Small intestine (tissue), 7 donors: Measurements from ENCODE around the gene PCDHB10. TPM values are rescaled to one million over a fixed set of nuclear protein-coding genes. Genes with fewer than 3 reads are reported as not detected.
"Not testable (repeated sequence)": the region's sequence is repeated elsewhere in the genome, so short reads cannot be mapped to it uniquely, and the experiment has no call there.

ENCODE experiments used
- DNase-seq, 2 donors: peaks; one replicate each; pipeline versions ENCODE4 v3.0.0 to v3.0.0-alpha.2; 2013
- FAIRE-seq: peaks from 2 replicates; lab custom pipeline; 2012; peaks lifted over from hg19 to GRCh38; lab: Jason Lieb, UNC
- H3K27ac ChIP-seq, 3 donors: one replicate each; pipeline ENCODE4 v1.5.1; 2013; ENCODE audit warnings: low read length in 2 of 3, mild to moderate bottlenecking in 2 of 3, control low read depth in 1 of 3, inconsistent platforms in 1 of 3, low read depth in 1 of 3, moderate library complexity in 1 of 3
- H3K27me3 ChIP-seq, 3 donors: one replicate each; pipeline ENCODE4 v1.6.1; 2013; ENCODE audit warnings: low read length in 3 of 3, inconsistent platforms in 1 of 3; ENCODE audit not compliant: control insufficient read depth in 3 of 3, insufficient read depth in 3 of 3
- H3K36me3 ChIP-seq, 3 donors: one replicate each; pipeline ENCODE4 v1.6.1; 2013; ENCODE audit warnings: low read length in 3 of 3, inconsistent platforms in 1 of 3, low read depth in 1 of 3, mild to moderate bottlenecking in 1 of 3, moderate library complexity in 1 of 3; ENCODE audit not compliant: control insufficient read depth in 3 of 3, insufficient read depth in 2 of 3
- H3K4me1 ChIP-seq, 3 donors: one replicate each; pipeline ENCODE4 v1.6.1; 2013; ENCODE audit warnings: low read length in 2 of 3, inconsistent platforms in 1 of 3, low read depth in 1 of 3, mild to moderate bottlenecking in 1 of 3, moderate library complexity in 1 of 3; ENCODE audit not compliant: control insufficient read depth in 3 of 3, insufficient read depth in 2 of 3
- H3K4me3 ChIP-seq, 3 donors: one replicate each; pipeline ENCODE4 v1.5.1; 2013; ENCODE audit warnings: low read length in 3 of 3, control low read depth in 1 of 3, inconsistent platforms in 1 of 3, low read depth in 1 of 3, mild to moderate bottlenecking in 1 of 3, moderate library complexity in 1 of 3
- H3K9me3 ChIP-seq, 2 donors: one replicate each; pipeline ENCODE4 v1.6.1; 2013; ENCODE audit warnings: low read depth in 1 of 2, low read length in 1 of 2; ENCODE audit not compliant: control insufficient read depth in 2 of 2, insufficient read depth in 1 of 2
- WGBS, 3 donors: extraction: QIAGEN DNeasy Blood & Tissue Kit; methylation state at CpG; one replicate each; pipeline ENCODE4 v1.1.7; 2013; 5-methylcytosine and 5-hydroxymethylcytosine counted together
- polyA plus RNA-seq, 4 donors: library from polyadenylated mRNA; stranded (reverse) in 3 of 4; unstranded in 1 of 4; fragments of 200-250 nt in 3 of 4; fragments of 120-200 nt in 1 of 4; gene quantifications; one replicate each; pipeline versions ENCODE4 v1.2.1 to v1.2.3, GENCODE V29; 2013
- donor health status: healthy with polysubstance abuse.
- donor health status: control.
- donor health status: control.
- donor health status: Bipolar disorder and iron deficiency.
- donor health status: healthy.

PCDHB10 gene
- polyA plus RNA-seq, 4 donors: 1.1 to 1.3 TPM; not detected in 2

DNA sequence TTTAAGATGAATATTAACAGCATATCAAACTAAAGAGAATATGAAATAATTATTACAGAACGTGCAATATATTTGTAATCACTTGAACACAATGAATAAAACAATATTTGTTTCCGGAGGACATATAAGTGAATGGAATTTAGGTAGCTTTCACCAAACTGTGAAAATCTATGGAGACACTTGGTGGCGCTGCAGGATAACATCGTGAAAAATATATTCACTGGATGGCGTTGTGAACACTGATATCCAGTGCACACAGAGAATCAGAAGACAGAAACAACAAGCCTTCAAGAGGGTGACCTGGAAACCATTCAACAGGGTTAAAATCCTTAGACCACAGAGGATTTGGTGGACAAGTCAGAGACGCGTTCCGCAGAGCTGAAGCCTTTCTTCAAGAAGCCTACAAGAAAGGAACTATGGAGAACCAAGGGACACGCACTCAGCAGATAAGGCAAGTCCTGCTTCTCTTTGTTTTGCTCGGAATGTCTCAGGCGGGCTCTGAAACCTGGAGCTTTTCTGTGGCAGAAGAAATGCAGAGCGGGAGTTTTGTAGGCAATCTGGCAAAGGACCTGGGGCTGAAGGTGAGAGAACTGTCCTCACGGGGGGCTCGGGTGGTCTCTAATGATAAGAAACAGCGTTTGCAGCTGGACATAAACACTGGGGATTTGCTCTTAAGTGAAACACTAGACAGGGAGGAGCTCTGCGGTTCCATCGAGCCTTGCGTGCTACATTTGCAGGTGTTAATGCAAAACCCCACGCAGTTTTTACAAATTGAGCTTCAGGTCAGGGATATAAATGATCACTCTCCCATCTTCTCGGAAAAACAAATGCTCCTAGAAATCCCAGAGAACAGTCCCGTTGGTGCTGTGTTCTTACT is 7.4 kb downstream of the PCDHB10 start, which contains the start of gene PCDHB11:
Gene PCDHB11, plus strand, starts transcription at position 269 of the 877 bp plus-strand sequence. Its CDS starts 148 bp downstream, at position 417.
- Histone ChIP-seq H3K36me3 (no peaks in the 10 kb centered on the region), H3K9me3 (peaks cover 0 to 32% of the 10 kb centered on the region in 2 donors)
- 36 to 52% (median 40%) methylated on average over 21 of the region's 21 CpGs for WGBS, 3 donors

DNA sequence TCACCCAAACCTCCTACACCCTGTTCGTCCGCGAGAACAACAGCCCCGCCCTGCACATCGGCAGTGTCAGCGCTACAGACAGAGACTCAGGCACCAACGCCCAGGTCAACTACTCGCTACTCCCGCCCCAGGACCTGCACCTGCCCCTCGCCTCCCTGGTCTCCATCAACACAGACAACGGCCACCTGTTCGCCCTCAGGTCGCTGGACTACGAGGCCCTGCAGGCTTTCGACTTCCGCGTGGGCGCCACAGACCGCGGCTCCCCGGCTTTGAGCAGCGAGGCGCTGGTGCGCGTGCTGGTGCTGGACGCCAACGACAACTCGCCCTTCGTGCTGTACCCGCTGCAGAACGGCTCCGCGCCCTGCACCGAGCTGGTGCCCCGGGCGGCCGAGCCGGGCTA is 9.0 kb downstream of the PCDHB10 start:
- not testable (repeated sequence) for H3K27me3 ChIP-seq, H3K27ac ChIP-seq, H3K4me3 ChIP-seq, DNase-seq, H3K36me3 ChIP-seq, FAIRE-seq, H3K4me1 ChIP-seq
- H3K9me3 ChIP-seq: peaks cover 0 to 35% of the 10 kb centered on the region in 2 donors
- 42 to 58% (median 50%) methylated on average over 23 to 27 of the region's 38 CpGs for WGBS, 3 donors

More for the DNA sequence above, 7.4 kb downstream of the PCDHB10 start, which contains the start of gene PCDHB11:
- H3K27ac ChIP-seq: no peak within 1 kb of the TSS
- H3K4me3 ChIP-seq: no peak within 1 kb of the TSS
- peaks cover 0 to 3% (median 0%) of the 10 kb centered on the region in 3 donors for H3K27me3 ChIP-seq
- DNase-seq (no peak), FAIRE-seq (no peak)
- no peaks in the 10 kb centered on the region for H3K4me1 ChIP-seq

DNA sequence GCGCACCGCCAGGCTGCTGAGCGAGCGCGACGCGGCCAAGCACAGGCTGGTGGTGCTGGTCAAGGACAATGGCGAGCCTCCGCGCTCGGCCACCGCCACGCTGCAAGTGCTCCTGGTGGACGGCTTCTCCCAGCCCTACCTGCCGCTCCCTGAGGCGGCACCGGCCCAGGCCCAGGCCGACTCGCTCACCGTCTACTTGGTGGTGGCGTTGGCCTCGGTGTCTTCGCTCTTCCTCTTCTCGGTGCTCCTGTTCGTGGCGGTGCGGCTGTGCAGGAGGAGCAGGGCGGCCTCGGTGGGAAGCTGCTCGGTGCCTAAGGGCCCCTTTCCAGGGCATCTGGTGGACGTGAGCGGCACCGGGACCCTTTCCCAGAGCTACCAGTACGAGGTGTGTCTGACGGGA is 9.5 kb downstream of the PCDHB10 start:
- DNase-seq, H3K27me3 ChIP-seq, H3K4me1 ChIP-seq, H3K27ac ChIP-seq, H3K4me3 ChIP-seq, H3K36me3 ChIP-seq, FAIRE-seq: not testable (repeated sequence)
- WGBS, 3 donors: 37 to 63% (median 51%) methylated on average over 13 to 33 of the region's 35 CpGs
- H3K9me3 ChIP-seq: peaks cover 0 to 35% of the 10 kb centered on the region in 2 donors

DNA sequence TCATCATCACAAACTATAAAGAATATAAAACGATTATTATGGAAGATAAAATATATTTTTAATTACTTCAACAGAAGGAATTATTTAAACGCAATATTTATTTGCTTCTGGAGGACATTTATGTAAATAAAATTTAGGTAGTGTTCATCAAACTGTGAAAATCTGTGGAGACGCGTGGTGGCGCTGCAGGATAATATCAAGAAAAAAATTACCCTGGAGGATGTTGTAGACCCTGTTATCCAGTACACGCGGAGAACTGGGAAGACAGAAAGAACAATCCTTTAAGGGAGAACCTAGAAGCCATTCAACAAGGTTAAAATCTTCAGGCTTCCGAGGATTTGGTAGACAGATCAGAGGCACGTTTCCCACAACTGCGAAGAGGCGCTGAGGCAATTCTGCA is 16.3 kb downstream of the PCDHB10 start, which contains the start of gene PCDHB12:
Gene PCDHB12, plus strand, starts transcription at position 242 of the 400 bp plus-strand sequence. CDS start 189 bp downstream, outside the sequence.
- Histone ChIP-seq H3K4me3 (no peak within 1 kb of the TSS), H3K27me3 (peaks cover 0 to 4% (median 0%) of the 10 kb centered on the region in 3 donors), H3K9me3 (peaks cover 0 to 18% of the 10 kb centered on the region in 2 donors), H3K27ac (no peak within 1 kb of the TSS), H3K4me1 (no peaks in the 10 kb centered on the region), H3K36me3 (no peaks in the 10 kb centered on the region)
- WGBS, 3 donors: 20 to 31% (median 26%) methylated on average over 11 of the region's 11 CpGs
- DNase-seq (no peak), FAIRE-seq (no peak)

GRCh38 chr5:141210281-141210680 is 18.1 kb downstream of the PCDHB10 start:
- H3K4me3 ChIP-seq, FAIRE-seq, H3K27ac ChIP-seq, DNase-seq, H3K27me3 ChIP-seq, H3K36me3 ChIP-seq, H3K4me1 ChIP-seq: not testable (repeated sequence)
- peaks cover 0 to 24% of the 10 kb centered on the region in 2 donors for H3K9me3 ChIP-seq
- 44 to 71% (median 59%) methylated on average over 27 to 39 of the region's 39 CpGs for WGBS, 3 donors

GRCh38 chr5:141210849-141211248 is 18.7 kb downstream of the PCDHB10 start:
- not testable (repeated sequence) for H3K4me3 ChIP-seq, H3K27me3 ChIP-seq, FAIRE-seq, H3K27ac ChIP-seq, H3K36me3 ChIP-seq, H3K4me1 ChIP-seq, DNase-seq
- 29 to 56% (median 44%) methylated on average over 14 to 23 of the region's 27 CpGs for WGBS, 3 donors
- H3K9me3 ChIP-seq: peaks cover 1 to 20% of the 10 kb centered on the region in 2 donors

DNA sequence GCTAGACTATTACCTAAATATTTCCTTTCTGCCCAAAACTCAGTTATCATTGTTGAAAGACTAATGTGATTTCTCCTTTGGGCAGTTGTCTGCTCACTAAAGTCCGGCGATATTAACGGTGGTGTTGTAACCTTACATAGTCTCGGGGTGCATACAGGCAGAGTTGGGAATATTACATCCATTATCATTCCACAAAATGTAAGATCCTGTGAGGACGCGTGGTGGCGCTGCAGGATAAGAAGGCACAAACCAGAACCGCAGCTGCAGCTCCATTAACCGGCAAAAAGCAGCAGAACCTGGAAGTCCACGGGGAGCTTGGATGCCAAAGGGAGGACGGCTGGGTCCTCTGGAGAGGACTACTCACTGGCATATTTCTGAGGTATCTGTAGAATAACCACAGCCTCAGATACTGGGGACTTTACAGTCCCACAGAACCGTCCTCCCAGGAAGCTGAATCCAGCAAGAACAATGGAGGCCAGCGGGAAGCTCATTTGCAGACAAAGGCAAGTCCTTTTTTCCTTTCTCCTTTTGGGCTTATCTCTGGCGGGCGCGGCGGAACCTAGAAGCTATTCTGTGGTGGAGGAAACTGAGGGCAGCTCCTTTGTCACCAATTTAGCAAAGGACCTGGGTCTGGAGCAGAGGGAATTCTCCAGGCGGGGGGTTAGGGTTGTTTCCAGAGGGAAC is 21.6 kb downstream of the PCDHB10 start, which contains the start of gene PCDHB13:
Gene PCDHB13, plus strand, starts transcription at position 264 of the 684 bp plus-strand sequence. Its CDS starts 205 bp downstream, at position 469.
- FAIRE-seq, H3K36me3 ChIP-seq, H3K27ac ChIP-seq, H3K4me3 ChIP-seq, H3K27me3 ChIP-seq, H3K4me1 ChIP-seq: not testable (repeated sequence)
- WGBS, 3 donors: 15 to 22% (median 17%) methylated on average over 11 to 14 of the region's 18 CpGs
- H3K9me3 ChIP-seq: peaks cover 1 to 30% of the 10 kb centered on the region in 2 donors
- DNase-seq: peak in 1 of 2 donors; percentile 11

DNA sequence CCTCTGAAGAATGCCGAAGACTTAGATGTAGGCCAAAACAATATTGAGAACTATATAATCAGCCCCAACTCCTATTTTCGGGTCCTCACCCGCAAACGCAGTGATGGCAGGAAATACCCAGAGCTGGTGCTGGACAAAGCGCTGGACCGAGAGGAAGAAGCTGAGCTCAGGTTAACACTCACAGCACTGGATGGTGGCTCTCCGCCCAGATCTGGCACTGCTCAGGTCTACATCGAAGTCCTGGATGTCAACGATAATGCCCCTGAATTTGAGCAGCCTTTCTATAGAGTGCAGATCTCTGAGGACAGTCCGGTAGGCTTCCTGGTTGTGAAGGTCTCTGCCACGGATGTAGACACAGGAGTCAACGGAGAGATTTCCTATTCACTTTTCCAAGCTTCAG is 22.4 kb downstream of the PCDHB10 start:
- H3K9me3 ChIP-seq: peaks cover 1 to 27% of the 10 kb centered on the region in 2 donors
- H3K27me3 ChIP-seq, H3K4me1 ChIP-seq, H3K36me3 ChIP-seq, FAIRE-seq, H3K4me3 ChIP-seq, DNase-seq, H3K27ac ChIP-seq: not testable (repeated sequence)
- 57 to 71% (median 68%) methylated on average over 7 to 11 of the region's 12 CpGs for whole genome bisulfite sequencing, 3 donors
